ENCODE measurements around the gene PARVB.

PARVB gene, protein sequence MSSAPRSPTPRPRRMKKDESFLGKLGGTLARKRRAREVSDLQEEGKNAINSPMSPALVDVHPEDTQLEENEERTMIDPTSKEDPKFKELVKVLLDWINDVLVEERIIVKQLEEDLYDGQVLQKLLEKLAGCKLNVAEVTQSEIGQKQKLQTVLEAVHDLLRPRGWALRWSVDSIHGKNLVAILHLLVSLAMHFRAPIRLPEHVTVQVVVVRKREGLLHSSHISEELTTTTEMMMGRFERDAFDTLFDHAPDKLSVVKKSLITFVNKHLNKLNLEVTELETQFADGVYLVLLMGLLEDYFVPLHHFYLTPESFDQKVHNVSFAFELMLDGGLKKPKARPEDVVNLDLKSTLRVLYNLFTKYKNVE

GRCh38 chr22:44024288-44024921 lies at the start of gene PARVB:
PARVB (plus strand) TSS chr22:44024302; CDS start chr22:44024340, 38 bp downstream.
- no peak for DNase-seq (ENCODE audit: low read depth in 2 of 2)

- DNase-seq (ENCODE audit: low read depth in 2 of 2): no peak
Observed at GRCh38 chr22:43975041-43975440, 49.1 kb upstream of the PARVB start.

- no peak for DNase-seq (ENCODE audit: low read depth in 2 of 2)
Observed at GRCh38 chr22:43976861-43977795, 47.0 kb upstream of the PARVB start.

DNA sequence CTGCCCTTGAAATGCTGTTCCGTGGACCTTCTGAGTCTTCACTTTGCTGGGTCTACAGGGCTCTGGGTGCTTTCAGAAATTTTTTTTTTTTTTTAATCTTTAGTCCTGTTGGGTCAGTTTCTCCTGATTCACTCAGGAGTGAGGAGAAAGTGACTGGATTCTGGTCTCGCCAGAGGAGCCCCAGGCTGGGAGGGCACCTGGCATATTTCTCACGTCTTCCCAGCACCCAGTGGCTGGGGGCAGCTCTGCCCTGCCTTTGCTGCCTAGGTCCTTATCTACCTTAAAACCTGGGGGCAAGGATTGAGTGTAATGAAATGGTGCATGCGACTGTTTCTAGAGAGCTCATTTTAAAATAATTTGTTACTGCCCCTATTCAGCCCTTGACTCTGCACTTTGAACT lies 45.5 kb upstream of the PARVB start:
- DNase-seq (ENCODE audit: low read depth in 2 of 2): no peak

DNA sequence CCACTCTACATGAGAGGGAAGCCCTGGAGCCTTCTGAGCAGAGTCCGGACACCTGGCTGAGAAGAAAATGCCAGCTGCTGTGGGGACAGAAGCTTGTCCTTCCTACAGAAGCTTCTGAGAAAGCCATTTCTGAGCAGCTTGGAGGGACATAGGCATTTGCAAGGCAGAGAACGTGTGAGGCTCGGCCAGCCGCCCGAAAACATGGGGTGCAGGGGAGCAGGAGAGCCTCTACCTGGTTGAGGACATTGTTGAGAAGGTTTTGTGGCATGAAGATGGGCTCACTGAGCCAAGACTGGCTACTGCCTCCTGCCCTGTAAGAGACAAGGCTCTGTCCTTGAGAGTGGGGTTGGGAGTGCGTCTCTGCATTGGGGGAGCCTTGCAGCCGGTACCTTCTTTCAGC lies 43.5 kb upstream of the PARVB start:
- DNase-seq (ENCODE audit: low read depth in 2 of 2): no peak

DNA sequence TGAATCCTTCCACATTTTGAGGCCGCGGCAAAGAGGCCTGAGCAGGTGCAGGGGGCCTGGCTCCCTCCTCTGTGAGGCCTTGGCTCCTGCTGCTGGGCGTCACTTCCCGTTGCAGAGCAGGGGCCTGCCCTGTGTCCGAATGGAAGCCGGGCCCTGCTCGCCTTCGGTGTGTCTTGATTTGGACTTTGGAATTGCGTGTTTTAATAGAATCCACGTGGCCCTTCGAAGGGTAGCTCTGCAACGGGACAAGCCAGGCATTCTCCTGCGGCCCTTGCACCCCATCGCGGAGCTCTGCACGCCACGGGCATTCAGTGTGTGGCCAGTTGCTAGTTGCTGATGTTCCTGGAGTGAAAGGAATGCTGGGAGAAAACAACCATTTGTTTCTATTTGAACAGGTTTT lies 43.1 kb upstream of the PARVB start:
- DNase-seq (ENCODE audit: low read depth in 2 of 2): no peak

- DNase-seq (ENCODE audit: low read depth in 2 of 2): no peak
Observed at GRCh38 chr22:43983808-43984207, 40.3 kb upstream of the PARVB start.

- no peak for DNase-seq (ENCODE audit: low read depth in 2 of 2)
Observed at GRCh38 chr22:43985532-43985931, 38.6 kb upstream of the PARVB start.

DNA sequence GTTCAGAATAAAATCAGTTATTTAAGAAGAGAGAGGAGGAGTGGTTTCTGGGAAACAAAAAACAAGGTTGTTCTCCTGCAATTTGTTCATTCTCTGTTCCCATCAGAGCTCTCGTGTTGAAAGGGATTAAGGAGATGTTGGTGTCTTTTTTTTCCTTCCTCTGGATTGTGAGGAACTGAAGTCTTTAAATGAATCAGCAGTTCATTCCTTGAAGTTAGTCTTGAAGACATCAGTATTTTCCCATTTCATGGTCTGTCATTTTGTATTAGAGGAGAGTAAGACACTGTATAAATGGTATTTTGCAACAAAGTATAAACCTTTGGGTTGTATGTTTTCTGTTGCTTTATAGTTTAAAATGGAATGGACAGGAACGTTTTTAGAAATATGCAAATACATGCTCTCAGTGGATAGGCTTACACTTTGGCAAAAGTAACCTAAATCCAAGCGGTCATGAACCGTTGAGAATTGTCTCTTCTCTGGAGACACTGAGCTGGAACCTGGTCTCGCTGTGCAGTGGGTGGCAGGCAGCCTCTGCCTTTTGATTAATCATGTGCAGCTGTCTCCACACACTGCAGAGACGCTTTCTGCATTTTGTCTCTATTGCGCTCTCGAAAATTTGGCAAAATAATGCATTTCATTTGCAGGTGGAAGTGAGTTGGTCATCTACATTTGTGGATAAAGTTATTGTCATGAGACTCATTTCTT lies 35.8 kb upstream of the PARVB start:
- DNase-seq (ENCODE audit: low read depth in 2 of 2): no peak

GRCh38 chr22:43988960-43989359 lies 35.1 kb upstream of the PARVB start:
- no peak for DNase-seq (ENCODE audit: low read depth in 2 of 2)

- DNase-seq (ENCODE audit: low read depth in 2 of 2): no peak
Observed at GRCh38 chr22:43990044-43990443, 34.1 kb upstream of the PARVB start.

GRCh38 chr22:43991316-43992020 lies 32.6 kb upstream of the PARVB start:
- no peak for DNase-seq (ENCODE audit: low read depth in 2 of 2)

DNA sequence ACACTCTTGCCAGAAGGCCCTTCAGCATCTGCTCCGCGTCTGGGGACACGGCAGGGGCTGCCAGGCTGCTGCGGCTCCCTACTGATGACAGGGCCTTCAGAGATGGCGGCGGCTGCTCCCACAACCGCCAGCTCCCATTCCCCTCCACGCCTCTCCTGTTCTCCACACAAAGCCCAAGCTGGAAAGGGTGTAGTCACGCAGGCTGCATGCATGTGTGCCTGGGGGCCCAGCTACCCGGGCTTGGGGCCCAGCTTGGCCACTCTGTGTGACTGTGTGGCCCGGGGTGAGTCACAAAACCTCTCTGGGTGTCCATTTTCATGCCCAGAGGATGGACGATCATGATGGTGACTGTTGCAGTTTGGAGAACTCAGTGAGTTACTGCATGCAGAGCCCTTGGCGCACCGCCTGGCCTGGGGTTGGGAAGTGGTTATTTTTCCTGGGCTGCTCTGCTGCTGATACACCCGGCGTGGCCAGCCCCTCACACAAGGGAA lies 31.7 kb upstream of the PARVB start:
- DNase-seq (ENCODE audit: low read depth in 2 of 2): no peak

DNA sequence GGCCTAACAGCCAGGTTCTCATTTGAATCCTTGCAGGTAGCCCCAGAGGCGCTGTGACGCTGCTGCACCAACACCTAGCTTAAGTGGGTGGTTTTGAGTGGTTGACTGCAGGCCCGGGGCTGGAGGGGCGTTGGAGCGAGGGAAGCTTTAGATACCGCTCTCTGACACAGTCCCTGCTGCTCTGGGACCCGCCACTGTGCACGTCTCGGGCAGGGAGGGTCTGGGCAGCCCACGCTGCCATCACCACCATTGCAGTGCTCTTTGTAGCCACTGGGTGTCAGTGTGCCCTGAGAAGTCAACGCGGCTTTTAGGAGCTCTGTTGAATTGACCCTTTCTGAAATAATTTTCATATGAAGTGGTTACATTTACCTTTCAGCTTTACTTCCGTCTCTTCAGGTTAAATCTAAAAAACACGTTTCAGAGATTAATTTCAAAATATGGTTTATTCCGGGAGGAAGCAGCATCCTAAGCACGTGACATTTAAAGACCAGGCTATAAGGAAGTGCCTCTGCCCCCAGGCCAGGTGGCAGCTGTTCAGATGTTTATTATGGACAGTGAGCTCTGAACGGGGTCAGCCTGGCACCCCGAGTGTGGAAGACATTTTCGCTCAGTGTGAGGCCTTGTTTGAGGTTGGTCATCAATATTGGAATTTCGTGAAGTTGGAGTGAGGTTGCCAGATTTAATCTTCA lies 30.9 kb upstream of the PARVB start:
- DNase-seq (ENCODE audit: low read depth in 2 of 2): peak; percentile 18 to 22

GRCh38 chr22:43994006-43994405 lies 30.1 kb upstream of the PARVB start:
- no peak for DNase-seq (ENCODE audit: low read depth in 2 of 2)

DNA sequence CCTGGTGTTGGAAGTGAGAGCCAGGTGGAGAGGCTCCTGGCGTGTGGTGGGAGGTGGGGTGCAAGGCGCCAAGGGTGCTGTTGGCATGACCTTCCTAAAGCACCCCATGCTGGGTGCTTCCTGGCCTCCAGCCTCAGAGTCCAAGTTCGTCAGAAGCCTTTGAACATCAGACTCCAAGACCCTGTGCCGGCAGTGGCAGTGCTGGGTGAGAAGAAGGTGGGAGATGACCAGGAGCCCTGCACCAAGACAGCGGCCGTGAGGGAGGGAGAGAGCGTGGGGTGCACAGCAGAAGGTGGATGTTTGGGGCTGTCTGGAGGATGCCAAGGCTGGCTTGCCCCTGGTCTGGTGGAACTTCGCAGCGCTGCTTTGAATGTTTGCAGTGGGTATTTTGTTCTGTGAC lies 29.7 kb upstream of the PARVB start:
- DNase-seq (ENCODE audit: low read depth in 2 of 2): no peak

DNA sequence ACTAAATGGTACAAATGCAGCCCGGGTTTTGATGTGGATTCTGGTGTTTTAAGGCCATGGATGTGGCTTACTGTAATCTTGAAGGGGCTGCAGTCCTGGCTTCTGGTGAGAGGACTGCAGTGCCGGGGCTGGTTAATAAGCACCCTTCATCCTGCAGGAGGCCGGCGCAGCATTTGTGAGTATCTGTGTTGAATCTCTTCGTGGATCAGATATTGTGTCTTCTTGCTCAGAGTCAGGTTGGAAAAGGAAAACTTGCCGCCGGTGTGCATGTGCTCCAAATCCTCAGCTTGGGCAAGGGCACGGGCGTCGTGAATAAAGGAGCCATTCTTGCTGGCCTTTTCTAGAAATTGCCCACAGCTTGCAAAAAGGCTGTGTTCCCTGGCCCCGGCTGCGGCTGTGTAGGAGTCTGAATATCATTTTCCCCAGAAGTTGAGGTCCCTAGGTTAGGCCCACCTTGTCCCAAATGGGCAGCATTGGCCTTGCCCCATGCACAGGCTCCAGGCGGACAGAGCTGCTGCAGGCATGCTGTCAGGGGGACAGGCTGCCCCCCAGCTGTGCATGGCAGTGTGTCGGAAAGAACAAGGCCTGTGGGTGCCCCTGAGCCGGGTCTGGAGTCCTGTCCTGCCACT lies 28.9 kb upstream of the PARVB start:
- no peak for DNase-seq (ENCODE audit: low read depth in 2 of 2)

DNA sequence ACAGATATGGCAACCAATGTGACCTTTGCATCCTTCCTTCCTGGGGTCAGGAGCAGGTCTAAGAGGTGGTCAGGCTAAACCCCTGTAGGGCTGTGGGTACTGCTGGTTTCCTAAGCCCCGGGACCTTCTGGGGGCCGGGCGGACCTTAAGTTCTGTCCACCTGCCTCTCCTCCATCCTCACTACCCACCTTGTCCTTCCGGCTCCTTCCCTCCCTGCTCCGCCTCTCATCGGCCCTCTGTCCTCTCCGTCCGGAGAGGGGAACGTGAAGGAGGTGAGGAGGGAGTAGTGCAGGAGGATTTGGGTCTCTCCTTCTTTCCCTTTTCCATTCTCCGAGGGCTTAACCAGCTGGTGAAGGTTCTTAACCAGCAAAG lies 28.3 kb upstream of the PARVB start:
- no peak for DNase-seq (ENCODE audit: low read depth in 2 of 2)

DNA sequence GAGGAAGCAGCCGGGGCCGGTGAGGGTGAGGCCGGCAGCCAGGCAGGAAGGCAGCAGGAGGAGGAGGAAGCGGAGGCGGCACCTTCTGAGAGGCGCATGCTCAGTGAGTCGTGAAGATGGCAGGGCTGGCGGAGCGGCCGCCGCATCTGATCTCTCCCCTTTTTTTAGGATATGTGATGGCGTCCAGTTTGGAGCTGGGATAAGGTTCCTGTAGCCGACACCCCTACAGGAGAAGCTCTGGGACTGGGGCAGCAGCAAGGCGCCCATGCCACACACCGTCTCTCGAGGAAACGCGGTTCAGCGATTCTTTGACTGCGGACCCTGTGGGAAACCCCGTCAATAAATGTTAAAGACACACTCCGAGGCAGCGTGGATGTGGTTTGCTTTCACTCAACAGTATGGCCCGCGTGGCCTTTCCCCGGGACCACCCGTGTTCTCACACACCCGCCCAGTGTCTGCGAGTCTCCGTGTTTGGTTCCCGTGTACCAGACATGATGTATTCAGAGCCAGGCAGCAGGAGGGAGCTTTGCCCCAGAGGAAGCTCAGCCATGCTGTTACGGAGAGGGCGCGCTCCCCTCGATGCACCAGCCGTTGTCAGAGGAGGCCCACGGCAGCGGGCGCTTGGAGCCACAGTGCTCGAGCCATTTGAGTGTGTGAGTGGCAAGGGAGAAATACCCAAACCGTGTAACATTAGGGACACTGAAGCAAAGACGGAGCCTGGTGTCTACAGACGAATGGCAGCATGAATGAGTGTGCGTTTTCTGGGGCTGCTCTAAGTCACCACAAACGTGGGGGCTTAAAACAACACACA lies 27.7 kb upstream of the PARVB start:
- peak; percentile 54 to 59 for DNase-seq (ENCODE audit: low read depth in 2 of 2)

Measured in activated CD8-positive, alpha-beta memory T cell treated with anti-CD3 and anti-CD28 coated beads for 4 hours (primary cell).